Esophagus (tissue), 2 donors: ENCODE data around the gene CACNA1F. TPM values are rescaled to one million over a fixed set of nuclear protein-coding genes. Genes with fewer than 3 reads are reported as not detected.
"Not testable (repeated sequence)": the region's sequence is repeated elsewhere in the genome, so short reads cannot be mapped to it uniquely, and the experiment has no call there.

Source experiments
- H3K27ac ChIP-seq, 2 donors: one replicate each; pipeline ENCODE4 v1.5.1; 2013; ENCODE audit warnings: low read depth in 2 of 2, mild to moderate bottlenecking in 2 of 2, inconsistent platforms in 1 of 2, low read length in 1 of 2, moderate library complexity in 1 of 2
- H3K27me3 ChIP-seq, 2 donors: one replicate each; pipeline ENCODE4 v1.6.1; 2013; ENCODE audit warnings: low read length in 2 of 2, control low read depth in 1 of 2, mild to moderate bottlenecking in 1 of 2; ENCODE audit not compliant: insufficient read depth in 2 of 2, control insufficient read depth in 1 of 2
- H3K36me3 ChIP-seq, 2 donors: one replicate each; pipeline ENCODE4 v1.6.1; 2013; ENCODE audit warnings: low read length in 1 of 2; ENCODE audit not compliant: control insufficient read depth in 2 of 2, insufficient read depth in 2 of 2
- H3K4me1 ChIP-seq, 2 donors: one replicate each; pipeline ENCODE4 v1.6.1; 2013; ENCODE audit warnings: low read length in 1 of 2; ENCODE audit not compliant: control insufficient read depth in 2 of 2, insufficient read depth in 2 of 2
- H3K4me3 ChIP-seq, 2 donors: one replicate each; pipeline ENCODE4 v1.5.1; 2013; ENCODE audit warnings: low read length in 2 of 2, mild to moderate bottlenecking in 2 of 2, low read depth in 1 of 2, moderate library complexity in 1 of 2
- H3K9me3 ChIP-seq, 2 donors: one replicate each; pipeline ENCODE4 v1.6.1; 2013; ENCODE audit warnings: mild to moderate bottlenecking in 2 of 2, low read depth in 1 of 2, low read length in 1 of 2, moderate library complexity in 1 of 2; ENCODE audit not compliant: control insufficient read depth in 2 of 2, insufficient read depth in 1 of 2
- WGBS, 2 donors: extraction: QIAGEN DNeasy Blood & Tissue Kit; methylation state at CpG; one replicate each; pipeline ENCODE4 v1.1.7; 2013; 5-methylcytosine and 5-hydroxymethylcytosine counted together
- polyA plus RNA-seq, 2 donors: library from polyadenylated mRNA; stranded (reverse); fragments of 200-250 nt; gene quantifications; one replicate each; pipeline ENCODE4 v1.2.3, GENCODE V29; 2013
- donor health status: healthy with polysubstance abuse.
- donor health status: Bipolar disorder and iron deficiency.

The CACNA1F gene
- polyA plus RNA-seq, 2 donors = 0.11 to 0.24 TPM

DNA sequence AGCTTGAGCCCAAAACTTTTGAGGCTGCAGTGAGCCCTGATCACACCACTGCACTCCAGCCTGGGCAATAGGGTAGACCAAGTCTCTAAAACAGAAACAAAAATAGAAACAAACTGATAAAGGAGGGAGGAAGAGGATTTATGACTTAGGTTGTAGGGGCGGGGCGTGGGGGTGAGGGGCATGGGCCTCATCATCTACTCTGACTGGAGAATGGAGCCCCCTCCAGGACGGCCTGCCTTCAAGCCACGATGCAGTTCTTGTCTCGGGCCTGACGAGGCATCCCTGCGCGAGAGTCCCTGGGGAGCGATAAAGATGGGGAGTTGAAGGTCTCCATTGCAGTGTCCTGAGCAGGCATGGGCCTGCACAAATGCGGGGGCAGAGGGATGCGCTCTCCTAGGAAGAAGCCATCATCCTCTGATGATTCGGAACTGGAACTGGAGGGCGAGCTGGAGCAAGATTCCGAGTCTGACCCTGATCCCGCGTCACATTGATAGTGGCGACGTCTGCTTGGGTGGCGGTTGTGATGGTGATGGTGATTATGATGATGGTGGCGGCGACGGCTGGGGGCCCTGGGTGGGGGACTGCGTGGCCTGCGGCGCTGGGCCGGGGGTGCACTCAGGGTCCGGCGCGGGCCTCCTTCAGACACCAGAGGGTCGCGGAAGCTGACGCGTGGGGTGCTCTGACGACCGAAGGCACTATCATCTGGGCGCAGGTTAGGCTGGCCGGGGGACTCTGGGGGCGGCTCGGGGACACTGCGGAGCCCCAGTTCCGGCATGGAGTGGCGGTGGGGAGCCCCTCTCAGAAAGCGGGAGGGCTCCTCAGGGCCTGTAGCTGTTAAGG, 57.5 kb downstream of the CACNA1F start:
- 70 to 82% methylated on average over 43 of the region's 43 CpGs for WGBS, 2 donors

GRCh38 chrX:49174723-49175122, 58.4 kb downstream of the CACNA1F start:
- H3K36me3 ChIP-seq = peaks cover 0 to 27% of the 10 kb centered on the region in 2 donors

More for the DNA sequence above, 57.5 kb downstream of the CACNA1F start:
- Histone ChIP-seq H3K27me3 (no peaks in the 10 kb centered on the region), H3K4me3 (no peak overlapping the region), H3K36me3 (peaks cover 0 to 27% of the 10 kb centered on the region in 2 donors), H3K4me1 (peaks cover 0 to 11% of the 10 kb centered on the region in 2 donors), H3K9me3 (no peaks in the 10 kb centered on the region), H3K27ac (peak overlapping the region; percentile 78 to 82)

GRCh38 chrX:49173544-49173943, 59.6 kb downstream of the CACNA1F start:
- peaks cover 0 to 18% of the 10 kb centered on the region in 2 donors for H3K36me3 ChIP-seq
- not testable (repeated sequence) for H3K27me3 ChIP-seq, H3K9me3 ChIP-seq
- H3K4me3 ChIP-seq = peak overlapping the region; percentile 50 to 74
- peaks cover 0 to 11% of the 10 kb centered on the region in 2 donors for H3K4me1 ChIP-seq
- WGBS, 2 donors = 79 to 80% methylated on average over 8 of the region's 8 CpGs
- peak overlapping the region in 1 of 2 donors; percentile 96 for H3K27ac ChIP-seq

More at GRCh38 chrX:49174723-49175122, 58.4 kb downstream of the CACNA1F start:
- Histone ChIP-seq H3K4me3 (no peak overlapping the region), H3K9me3 (no peaks in the 10 kb centered on the region), H3K4me1 (peaks cover 0 to 11% of the 10 kb centered on the region in 2 donors), H3K27ac (peak overlapping the region; percentile 67 to 82), H3K27me3 (no peaks in the 10 kb centered on the region)
- 32 to 62% methylated on average over 3 of the region's 3 CpGs for WGBS, 2 donors

GRCh38 chrX:49172280-49172780, 60.8 kb downstream of the CACNA1F start:
- Histone ChIP-seq H3K9me3 (no peaks in the 10 kb centered on the region), H3K36me3 (peaks cover 0 to 9% of the 10 kb centered on the region in 2 donors), H3K27ac (peak overlapping the region; percentile 94 to 96), H3K4me1 (peaks cover 0 to 4% of the 10 kb centered on the region in 2 donors), H3K4me3 (peak overlapping the region; percentile 50 to 74), H3K27me3 (no peaks in the 10 kb centered on the region)
- 0 to 26% methylated on average over 16 to 37 of the region's 37 CpGs for WGBS, 2 donors

DNA sequence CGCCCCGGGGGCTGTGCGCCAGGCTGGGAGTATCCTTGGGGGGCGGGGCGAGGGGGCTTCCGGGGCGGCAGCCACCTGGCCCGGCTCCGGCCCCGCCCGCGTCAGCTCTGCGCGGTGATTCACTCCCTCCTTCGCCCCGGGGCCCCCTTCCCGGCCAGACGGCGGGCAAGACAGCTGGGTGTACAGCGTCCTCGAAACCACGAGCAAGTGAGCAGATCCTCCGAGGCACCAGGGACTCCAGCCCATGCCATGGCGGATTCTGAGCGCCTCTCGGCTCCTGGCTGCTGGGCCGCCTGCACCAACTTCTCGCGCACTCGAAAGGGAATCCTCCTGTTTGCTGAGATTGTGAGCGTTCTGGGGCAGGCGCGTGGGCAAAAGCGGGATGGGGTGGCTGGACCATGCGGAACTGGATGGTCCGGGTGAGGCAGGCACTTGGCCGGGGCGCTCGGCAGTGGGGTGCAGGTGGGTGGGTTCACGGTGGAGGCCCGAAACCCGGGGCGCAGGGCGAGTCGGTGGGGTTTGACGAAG, 61.3 kb downstream of the CACNA1F start, which contains the start of gene PLP2:
PLP2 (plus strand) TSS at position 147 of the 528 bp plus-strand sequence; CDS start at position 250, 103 bp downstream.
- H3K9me3 ChIP-seq = no peaks in the 10 kb centered on the region
- peak within 1 kb of the TSS; percentile 50 to 74 for H3K4me3 ChIP-seq
- peaks cover 0 to 9% of the 10 kb centered on the region in 2 donors for H3K36me3 ChIP-seq
- 1 to 47% methylated on average over 24 to 46 of the region's 46 CpGs for WGBS, 2 donors
- no peaks in the 10 kb centered on the region for H3K27me3 ChIP-seq
- peaks cover 0 to 4% of the 10 kb centered on the region in 2 donors for H3K4me1 ChIP-seq
- H3K27ac ChIP-seq = peak within 1 kb of the TSS; percentile 94 to 96

DNA sequence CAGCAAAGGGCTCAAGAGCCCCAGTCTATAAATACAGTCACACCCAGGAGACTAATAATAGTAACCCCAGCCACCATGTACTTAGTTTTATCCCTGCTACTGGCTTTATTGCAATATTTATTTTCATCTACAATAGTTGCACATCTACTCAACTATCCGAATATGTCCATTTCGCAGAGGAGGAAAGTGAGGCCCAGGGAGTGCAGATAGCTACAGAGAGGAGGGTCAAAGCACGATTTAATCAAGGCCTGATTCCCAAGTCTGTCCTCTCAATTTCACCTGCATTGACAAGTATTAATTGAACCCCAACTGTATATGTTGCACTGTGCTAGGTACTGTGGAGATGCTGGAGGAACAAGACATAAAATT, 65.4 kb downstream of the CACNA1F start:
- 61 to 66% methylated on average over 3 of the region's 3 CpGs for WGBS, 2 donors
- peaks cover 0 to 6% of the 10 kb centered on the region in 2 donors for H3K4me1 ChIP-seq
- no peaks in the 10 kb centered on the region for H3K27me3 ChIP-seq
- H3K27ac ChIP-seq = peak overlapping the region; percentile 98
- H3K4me3 ChIP-seq = peak overlapping the region; percentile 43 to 45
- no peaks in the 10 kb centered on the region for H3K9me3 ChIP-seq
- H3K36me3 ChIP-seq = no peaks in the 10 kb centered on the region

DNA sequence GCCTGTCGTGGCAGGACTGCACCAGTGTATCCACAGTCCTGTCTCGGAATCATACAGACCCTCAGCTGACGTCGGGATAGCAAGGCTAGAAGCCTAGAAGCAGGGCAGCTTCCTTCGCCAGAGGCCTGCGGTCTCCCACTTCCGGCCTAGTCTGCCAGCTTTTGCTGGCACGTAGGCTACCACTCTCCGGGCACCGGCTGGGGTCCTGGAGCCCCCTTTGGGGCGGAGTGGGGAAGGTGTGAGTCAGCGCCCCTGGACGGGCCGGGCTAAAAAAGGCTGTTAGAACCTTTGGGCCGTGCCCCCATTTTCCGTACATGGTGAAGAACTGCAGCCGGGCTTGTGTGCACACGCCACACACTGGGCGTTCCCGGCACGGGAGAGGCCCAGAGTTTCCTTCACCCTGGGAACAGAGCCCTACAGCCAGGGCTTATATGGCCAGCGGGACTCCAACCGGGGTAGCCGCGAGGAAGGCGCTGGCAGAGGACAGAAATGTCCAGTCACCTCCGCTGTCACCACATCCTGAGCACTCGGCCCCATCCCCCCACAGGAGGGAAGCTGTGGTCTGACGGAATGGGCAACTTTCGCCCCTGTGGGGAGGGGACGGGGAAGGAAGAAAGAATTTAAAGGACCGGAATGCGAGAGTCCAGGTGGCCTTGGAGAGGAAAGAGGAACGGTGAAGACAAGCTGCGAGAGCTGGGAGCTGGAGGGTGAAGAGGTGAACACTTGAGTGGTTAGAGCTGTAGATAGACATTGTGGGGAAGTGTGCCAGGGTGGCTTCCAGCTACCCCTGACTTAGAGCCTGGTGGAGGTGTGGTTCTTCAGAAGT, 66.0 kb downstream of the CACNA1F start:
- WGBS, 2 donors = 2 to 37% methylated on average over 32 to 35 of the region's 35 CpGs
- Histone ChIP-seq H3K9me3 (no peaks in the 10 kb centered on the region), H3K4me3 (peak overlapping the region; percentile 43 to 45), H3K4me1 (peaks cover 0 to 6% of the 10 kb centered on the region in 2 donors), H3K27ac (peak overlapping the region; percentile 98), H3K36me3 (no peaks in the 10 kb centered on the region), H3K27me3 (no peaks in the 10 kb centered on the region)

DNA sequence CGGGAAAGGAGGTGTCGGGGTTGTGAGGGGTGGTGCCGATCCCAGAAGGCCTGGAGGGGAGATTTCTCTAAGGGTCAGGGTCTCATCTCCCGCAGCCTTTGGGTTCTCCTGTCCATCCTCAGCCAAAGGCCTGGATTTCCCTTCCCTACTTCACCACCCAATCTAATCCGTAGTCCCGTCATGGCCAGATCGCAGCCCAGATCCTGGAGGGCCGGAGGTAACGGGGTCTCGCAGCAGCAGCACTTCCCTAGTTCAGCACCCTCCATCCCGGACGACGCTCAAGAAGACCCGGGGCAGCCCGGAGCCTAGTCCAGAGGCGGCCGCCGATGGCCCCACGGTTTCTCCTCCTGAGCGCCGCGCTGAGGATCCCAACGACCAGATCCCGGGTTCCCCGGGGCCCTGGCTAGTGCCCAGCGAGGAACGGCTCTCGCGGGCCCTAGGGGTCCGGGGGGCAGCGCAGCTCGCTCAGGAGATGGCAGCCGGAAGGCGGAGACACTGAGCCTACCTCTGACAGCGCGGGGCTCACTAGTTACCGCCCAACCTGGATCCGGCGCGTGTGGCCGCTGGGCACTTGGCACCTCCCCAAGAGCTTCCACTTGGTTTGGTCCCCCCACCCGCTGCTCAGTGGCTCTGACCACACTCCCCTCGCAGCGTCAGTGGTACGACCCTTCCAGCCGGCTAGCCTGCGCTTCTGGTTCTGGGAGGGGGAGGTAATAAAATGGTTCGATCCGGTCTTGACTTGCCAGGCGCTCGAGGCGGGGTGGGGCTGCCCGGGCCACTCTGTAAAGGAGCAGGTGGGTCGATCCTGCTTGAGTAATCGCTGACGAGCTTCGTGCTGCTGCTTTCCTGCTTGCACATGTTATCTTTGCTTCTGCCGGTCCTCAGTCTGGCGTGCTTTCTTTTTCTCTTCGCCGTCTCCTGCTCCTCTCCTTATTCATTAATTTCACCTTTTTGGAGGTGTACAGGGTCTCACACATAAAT, 66.9 kb downstream of the CACNA1F start:
- Histone ChIP-seq H3K9me3 (no peaks in the 10 kb centered on the region), H3K4me1 (peaks cover 0 to 6% of the 10 kb centered on the region in 2 donors), H3K27ac (peak overlapping the region; percentile 98), H3K27me3 (no peaks in the 10 kb centered on the region), H3K36me3 (no peaks in the 10 kb centered on the region), H3K4me3 (peak overlapping the region; percentile 43 to 45)
- whole genome bisulfite sequencing, 2 donors = 7 to 35% methylated on average over 50 to 60 of the region's 61 CpGs
